Ovary (tissue), 3 donors: ENCODE data around the gene TPO.

ENCODE experiments used
- POLR2A ChIP-seq: fragments of 450-650 bp; IDR thresholded peaks from one replicate; pipeline ENCODE4 v1.6.1; 2017; ENCODE audit warnings: antibody characterized with exemption, mild to moderate bottlenecking, moderate library complexity
- TF ChIP-seq, protein P1 (sequence below), 3 donors: fragments of 450-650 bp in 2 of 3; fragments of 200-600 bp in 1 of 3; IDR thresholded peaks; one replicate each; pipeline versions ENCODE4 v1.5.1 to v1.8.0; 2016 to 2022; ENCODE audit warnings: antibody characterized with exemption in 3 of 3, mild to moderate bottlenecking in 1 of 3
- donor health status: DM: no; HTN: no; CAD: no.

- TF ChIP-seq, protein P1, sequence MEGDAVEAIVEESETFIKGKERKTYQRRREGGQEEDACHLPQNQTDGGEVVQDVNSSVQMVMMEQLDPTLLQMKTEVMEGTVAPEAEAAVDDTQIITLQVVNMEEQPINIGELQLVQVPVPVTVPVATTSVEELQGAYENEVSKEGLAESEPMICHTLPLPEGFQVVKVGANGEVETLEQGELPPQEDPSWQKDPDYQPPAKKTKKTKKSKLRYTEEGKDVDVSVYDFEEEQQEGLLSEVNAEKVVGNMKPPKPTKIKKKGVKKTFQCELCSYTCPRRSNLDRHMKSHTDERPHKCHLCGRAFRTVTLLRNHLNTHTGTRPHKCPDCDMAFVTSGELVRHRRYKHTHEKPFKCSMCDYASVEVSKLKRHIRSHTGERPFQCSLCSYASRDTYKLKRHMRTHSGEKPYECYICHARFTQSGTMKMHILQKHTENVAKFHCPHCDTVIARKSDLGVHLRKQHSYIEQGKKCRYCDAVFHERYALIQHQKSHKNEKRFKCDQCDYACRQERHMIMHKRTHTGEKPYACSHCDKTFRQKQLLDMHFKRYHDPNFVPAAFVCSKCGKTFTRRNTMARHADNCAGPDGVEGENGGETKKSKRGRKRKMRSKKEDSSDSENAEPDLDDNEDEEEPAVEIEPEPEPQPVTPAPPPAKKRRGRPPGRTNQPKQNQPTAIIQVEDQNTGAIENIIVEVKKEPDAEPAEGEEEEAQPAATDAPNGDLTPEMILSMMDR (IDR thresholded peaks at IDR 0.05): no peak
- no peak for TF ChIP-seq POLR2A
Measured at GRCh38 chr2:1584051-1584531, 170.8 kb downstream of the TPO start.
